Mucosa of rectum (tissue), 2 donors: Measurements from ENCODE around the gene LIPC.

Source experiments
- H3K27ac ChIP-seq, 2 donors: one replicate each; pipeline ENCODE4 v1.7.0; 2013; ENCODE audit warnings: inconsistent platforms in 2 of 2, low read depth in 2 of 2, low read length in 2 of 2
- H3K27me3 ChIP-seq, 2 donors: one replicate each; pipeline ENCODE4 v1.7.0; 2013; ENCODE audit warnings: low read length in 2 of 2; ENCODE audit not compliant: control insufficient read depth in 2 of 2, insufficient read depth in 2 of 2
- H3K36me3 ChIP-seq, 2 donors: one replicate each; pipeline ENCODE4 v1.7.0; 2013; ENCODE audit warnings: low read length in 2 of 2; ENCODE audit not compliant: control insufficient read depth in 2 of 2, insufficient read depth in 2 of 2
- H3K4me1 ChIP-seq, 2 donors: one replicate each; pipeline ENCODE4 v1.7.0; 2013; ENCODE audit warnings: low read length in 2 of 2, mild to moderate bottlenecking in 1 of 2; ENCODE audit not compliant: control insufficient read depth in 2 of 2, insufficient read depth in 2 of 2
- H3K4me3 ChIP-seq, 2 donors: one replicate each; pipeline ENCODE4 v1.7.0; 2013; ENCODE audit warnings: low read length in 2 of 2
- H3K9ac ChIP-seq, 2 donors: one replicate each; pipeline ENCODE4 v1.7.0; 2013; ENCODE audit warnings: low read length in 2 of 2, low read depth in 1 of 2, mild to moderate bottlenecking in 1 of 2
- H3K9me3 ChIP-seq, 2 donors: one replicate each; pipeline ENCODE4 v1.7.0; 2013; ENCODE audit warnings: low read length in 2 of 2; ENCODE audit not compliant: control insufficient read depth in 2 of 2
- donor health status: healthy.
- donor health status: Normal muscosa, but diverticular disease.

Gene LIPC

GRCh38 chr15:58585693-58586443 lies 154.1 kb downstream of the LIPC start:
- H3K27me3 ChIP-seq, result no peaks in the 10 kb centered on the region
- H3K4me3 ChIP-seq, result no peak overlapping the region

GRCh38 chr15:58587486-58587885 lies 155.7 kb downstream of the LIPC start:
- Histone ChIP-seq H3K4me3 (no peak overlapping the region), H3K9ac (no peak overlapping the region), H3K36me3 (no peaks in the 10 kb centered on the region), H3K4me1 (no peaks in the 10 kb centered on the region), H3K27me3 (no peaks in the 10 kb centered on the region), H3K9me3 (no peaks in the 10 kb centered on the region), H3K27ac (no peak overlapping the region)

More at GRCh38 chr15:58585693-58586443, 154.1 kb downstream of the LIPC start:
- no peaks in the 10 kb centered on the region for H3K36me3 ChIP-seq
- H3K9ac ChIP-seq, result no peak overlapping the region
- H3K27ac ChIP-seq, result no peak overlapping the region
- no peaks in the 10 kb centered on the region for H3K4me1 ChIP-seq
- no peaks in the 10 kb centered on the region for H3K9me3 ChIP-seq

- Histone ChIP-seq H3K27ac (no peak overlapping the region), H3K27me3 (no peaks in the 10 kb centered on the region), H3K9ac (no peak overlapping the region), H3K36me3 (no peaks in the 10 kb centered on the region), H3K4me1 (no peaks in the 10 kb centered on the region), H3K9me3 (no peaks in the 10 kb centered on the region), H3K4me3 (no peak overlapping the region)
Observed at GRCh38 chr15:58588096-58588495, 156.3 kb downstream of the LIPC start.

- Histone ChIP-seq H3K9ac (no peak overlapping the region), H3K36me3 (no peaks in the 10 kb centered on the region), H3K4me1 (no peaks in the 10 kb centered on the region), H3K9me3 (no peaks in the 10 kb centered on the region), H3K27me3 (no peaks in the 10 kb centered on the region), H3K27ac (no peak overlapping the region), H3K4me3 (no peak overlapping the region)
Observed at GRCh38 chr15:58589047-58589446, 157.3 kb downstream of the LIPC start.

- Histone ChIP-seq H3K27ac (no peak overlapping the region), H3K36me3 (no peaks in the 10 kb centered on the region), H3K4me1 (no peaks in the 10 kb centered on the region), H3K4me3 (no peak overlapping the region), H3K9ac (no peak overlapping the region), H3K9me3 (no peaks in the 10 kb centered on the region), H3K27me3 (no peaks in the 10 kb centered on the region)
Observed at GRCh38 chr15:58590236-58590635, 158.4 kb downstream of the LIPC start.

- no peak overlapping the region for H3K27ac ChIP-seq
- no peaks in the 10 kb centered on the region for H3K36me3 ChIP-seq
- H3K9ac ChIP-seq, result no peak overlapping the region
- H3K4me3 ChIP-seq, result no peak overlapping the region
- no peaks in the 10 kb centered on the region for H3K9me3 ChIP-seq
- no peaks in the 10 kb centered on the region for H3K27me3 ChIP-seq
- H3K4me1 ChIP-seq, result no peaks in the 10 kb centered on the region
Observed at GRCh38 chr15:58590926-58591325, 159.1 kb downstream of the LIPC start.

- Histone ChIP-seq H3K9ac (no peak overlapping the region), H3K9me3 (no peaks in the 10 kb centered on the region), H3K36me3 (peaks cover 4 to 7% of the 10 kb centered on the region in 2 donors), H3K4me1 (peaks cover 4 to 12% of the 10 kb centered on the region in 2 donors), H3K27ac (no peak overlapping the region), H3K27me3 (no peaks in the 10 kb centered on the region), H3K4me3 (no peak overlapping the region)
Observed at GRCh38 chr15:58593870-58594269, 162.1 kb downstream of the LIPC start.

GRCh38 chr15:58594898-58595297 lies 163.1 kb downstream of the LIPC start:
- Histone ChIP-seq H3K9me3 (no peaks in the 10 kb centered on the region), H3K27ac (no peak overlapping the region), H3K36me3 (peaks cover 4 to 7% of the 10 kb centered on the region in 2 donors), H3K4me1 (peaks cover 4 to 12% of the 10 kb centered on the region in 2 donors), H3K9ac (no peak overlapping the region), H3K27me3 (no peaks in the 10 kb centered on the region), H3K4me3 (no peak overlapping the region)

GRCh38 chr15:58595516-58596263 lies 163.9 kb downstream of the LIPC start:
- Histone ChIP-seq H3K9ac (no peak overlapping the region), H3K27me3 (no peaks in the 10 kb centered on the region), H3K36me3 (peaks cover 4 to 7% of the 10 kb centered on the region in 2 donors), H3K4me1 (peaks cover 4 to 12% of the 10 kb centered on the region in 2 donors), H3K4me3 (no peak overlapping the region), H3K27ac (no peak overlapping the region), H3K9me3 (no peaks in the 10 kb centered on the region)
